Activated CD8-positive, alpha-beta memory T cell treated with anti-CD3 and anti-CD28 coated beads, Interleukin-2, amount 50 U/mL, for 1 hour (primary cell): ENCODE results near the gene CNPY1.
"Not testable (repeated sequence)": the region's sequence is repeated elsewhere in the genome, so short reads cannot be mapped to it uniquely, and the experiment has no call there.

ENCODE experiments used
- DNase-seq: peaks from one replicate; pipeline ENCODE4 v3.0.0-alpha.2; 2020; ENCODE audit errors: extremely low read depth

Gene CNPY1

DNA sequence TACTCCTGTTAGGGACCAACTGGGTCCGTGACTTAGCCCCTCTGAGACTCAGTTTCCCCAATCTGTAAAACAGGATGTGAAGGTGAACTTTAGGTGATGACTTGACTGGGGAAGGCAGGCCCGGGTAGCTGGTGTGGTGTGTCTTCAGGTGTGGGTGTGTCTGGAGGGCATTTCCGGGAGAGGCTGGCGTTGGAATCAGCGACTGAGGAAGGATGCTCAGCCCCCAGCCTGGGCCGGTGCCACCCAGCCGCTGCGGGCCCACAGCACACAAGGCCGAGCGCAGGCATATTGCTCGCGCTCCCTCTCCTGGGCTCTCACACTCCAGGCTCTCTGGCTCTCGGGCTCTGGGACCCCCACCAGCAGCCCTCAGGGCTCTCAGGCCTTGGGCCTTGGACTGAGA, 31.7 kb upstream of the CNPY1 start:
- DNase-seq: no peak

DNA sequence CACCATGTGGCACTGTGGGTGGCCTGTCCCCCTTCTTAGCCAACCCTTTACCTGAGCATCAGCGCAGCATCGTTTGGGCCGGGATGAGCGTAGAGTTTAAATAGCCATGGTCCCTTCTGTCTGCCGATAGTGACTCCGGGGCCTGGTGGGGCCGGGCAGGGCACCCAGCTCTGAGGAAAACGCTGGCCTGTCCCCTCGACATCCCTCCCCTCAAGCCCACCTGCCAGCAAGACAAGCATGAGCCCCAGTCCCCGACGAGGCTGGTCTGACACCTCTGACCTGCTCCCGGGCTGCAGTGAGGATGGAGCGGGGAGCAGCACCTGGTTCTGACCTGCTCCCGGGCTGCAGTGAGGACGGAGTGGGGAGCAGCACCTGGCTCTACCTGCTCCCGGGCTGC, 31.1 kb upstream of the CNPY1 start:
- DNase-seq: no peak

- DNase-seq: no peak
Measured at GRCh38 chr7:155576900-155577508, 30.6 kb upstream of the CNPY1 start.

DNA sequence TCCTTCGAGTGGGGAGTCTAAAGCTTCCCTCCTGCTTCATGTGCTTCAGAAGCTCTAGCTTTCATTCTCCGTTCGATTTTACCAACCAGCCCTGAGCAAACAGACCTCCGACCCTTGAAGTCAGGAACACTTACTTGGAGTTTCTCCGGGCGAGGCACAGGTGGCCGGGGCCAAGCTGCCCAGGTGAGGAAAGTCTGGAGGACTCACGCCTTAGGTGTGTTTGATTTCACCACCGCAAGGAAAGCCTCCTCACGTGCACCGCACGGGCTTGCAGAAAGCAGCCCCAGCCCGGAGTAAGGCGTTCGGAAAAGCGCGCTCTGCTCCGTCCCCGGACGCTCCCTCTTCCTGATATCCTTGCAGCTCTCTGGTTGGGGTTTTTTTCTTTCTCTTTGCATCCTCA, 30.1 kb upstream of the CNPY1 start:
- DNase-seq: no peak

GRCh38 chr7:155574556-155575290, 28.4 kb upstream of the CNPY1 start:
- no peak for DNase-seq

GRCh38 chr7:155571581-155572345, 25.4 kb upstream of the CNPY1 start:
- no peak for DNase-seq

DNA sequence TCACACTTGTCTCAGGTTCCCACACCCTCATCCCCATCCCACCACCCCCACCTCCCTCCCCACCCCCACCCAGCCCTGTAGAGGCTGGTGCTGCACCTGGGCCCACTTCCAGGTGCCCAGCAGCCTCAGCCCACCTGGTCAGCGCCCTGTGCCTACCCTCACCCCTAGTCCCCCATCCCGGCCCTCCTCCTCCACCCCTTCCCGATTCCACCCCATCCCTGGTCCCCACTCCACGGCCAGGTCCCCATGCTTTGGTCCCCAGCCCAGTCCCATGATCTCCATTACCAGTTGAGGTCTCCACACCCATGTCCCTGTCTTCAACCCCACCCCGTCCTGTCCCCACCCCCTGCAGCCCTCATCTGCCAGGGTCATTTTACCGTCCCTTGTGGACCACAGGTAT, 24.6 kb upstream of the CNPY1 start:
- no peak for DNase-seq

- DNase-seq: no peak
Measured at GRCh38 chr7:155570171-155570958, 24.0 kb upstream of the CNPY1 start.

DNA sequence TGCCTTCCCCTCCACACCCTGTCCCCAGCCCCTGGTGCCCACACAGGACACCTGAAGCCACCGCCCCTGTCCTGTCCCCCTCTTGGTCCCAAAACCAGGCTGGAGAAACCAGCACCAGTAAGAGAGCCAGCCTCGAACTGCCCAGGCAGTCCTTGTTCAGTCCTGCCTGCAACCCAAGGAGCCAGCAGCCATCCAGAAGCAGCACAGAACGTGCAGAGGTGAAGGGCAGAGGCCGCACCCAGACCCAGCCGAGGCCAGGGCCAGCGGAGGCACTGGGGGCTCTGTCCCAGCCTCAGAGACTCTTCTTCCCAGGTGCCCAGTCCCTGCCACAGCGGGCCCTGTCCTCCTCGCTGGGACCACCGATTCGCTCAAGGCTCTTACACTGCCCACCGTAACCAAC, 23.3 kb upstream of the CNPY1 start:
- DNase-seq: no peak

DNA sequence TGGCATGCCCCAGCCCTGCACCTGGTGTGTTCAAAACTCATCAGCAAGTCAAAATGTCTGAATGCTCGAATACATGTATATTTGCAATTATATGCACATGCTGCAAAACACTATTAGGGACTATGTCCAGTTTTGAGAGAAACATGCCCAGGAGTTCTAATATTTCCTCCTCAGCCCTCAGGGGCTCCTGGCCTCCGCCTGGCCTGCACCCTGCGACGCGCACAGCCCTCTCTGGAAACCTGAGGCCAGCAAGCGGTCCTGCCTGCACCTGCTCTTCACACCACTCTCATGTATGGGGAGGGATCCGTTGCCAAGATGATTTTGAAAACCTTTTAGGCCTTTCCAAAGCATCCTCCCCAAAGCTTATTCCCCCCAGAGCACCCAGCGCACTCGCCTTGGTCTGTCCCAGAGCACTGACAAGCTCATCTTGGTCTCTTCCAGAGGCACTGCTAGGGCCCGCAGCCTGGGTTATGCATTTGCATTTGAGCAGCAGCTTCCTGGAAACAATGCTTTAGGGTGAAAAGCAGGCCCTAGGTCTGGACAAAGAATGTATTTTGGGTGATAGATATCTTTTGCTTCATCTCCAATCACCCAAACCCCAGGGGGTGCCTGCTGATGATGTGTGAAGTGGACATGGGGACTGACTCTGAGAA, 22.6 kb upstream of the CNPY1 start:
- no peak for DNase-seq

GRCh38 chr7:155568333-155568660, 21.9 kb upstream of the CNPY1 start:
- no peak for DNase-seq

- DNase-seq: no peak
Measured at GRCh38 chr7:155567646-155568332, 21.4 kb upstream of the CNPY1 start.

DNA sequence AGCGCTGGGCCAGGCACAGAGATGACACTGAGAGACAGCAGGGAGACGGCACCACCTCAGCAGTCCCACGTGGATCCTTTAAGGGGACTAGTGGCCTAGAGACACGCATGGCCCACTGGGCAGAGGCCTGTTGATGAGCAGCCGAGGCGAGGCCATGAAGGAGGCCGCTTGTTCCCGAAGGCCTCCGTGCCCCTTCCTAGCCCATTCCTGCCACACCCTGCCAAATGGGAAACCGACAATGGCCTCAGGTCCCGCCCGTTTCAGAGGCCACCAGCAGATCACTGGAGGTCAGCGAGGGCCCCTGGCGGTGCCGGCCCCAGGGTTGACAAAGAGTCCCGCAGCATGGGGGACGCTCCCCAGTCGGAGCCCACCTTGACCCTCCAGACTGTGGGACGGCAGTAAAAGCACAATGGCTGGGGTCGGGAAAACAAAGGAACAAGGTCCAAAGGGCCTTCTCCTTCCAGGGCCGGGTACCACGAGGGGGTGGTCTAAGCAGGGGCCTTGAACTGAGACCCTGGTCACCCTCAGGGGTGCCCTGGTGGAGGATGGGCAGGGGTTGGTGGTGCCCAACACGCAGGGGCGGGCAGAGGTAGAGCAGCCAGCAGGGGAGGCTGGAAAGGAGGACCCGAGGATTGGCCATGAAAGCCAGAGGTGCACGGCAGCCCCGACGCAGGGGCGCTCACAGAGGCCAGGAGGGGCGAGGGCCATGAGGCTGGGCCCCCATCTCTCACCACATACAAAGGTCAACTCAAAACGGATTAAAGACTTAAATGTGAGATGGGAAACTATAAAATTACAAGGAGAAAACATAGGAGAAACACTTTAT, 19.9 kb upstream of the CNPY1 start:
- no peak for DNase-seq

DNA sequence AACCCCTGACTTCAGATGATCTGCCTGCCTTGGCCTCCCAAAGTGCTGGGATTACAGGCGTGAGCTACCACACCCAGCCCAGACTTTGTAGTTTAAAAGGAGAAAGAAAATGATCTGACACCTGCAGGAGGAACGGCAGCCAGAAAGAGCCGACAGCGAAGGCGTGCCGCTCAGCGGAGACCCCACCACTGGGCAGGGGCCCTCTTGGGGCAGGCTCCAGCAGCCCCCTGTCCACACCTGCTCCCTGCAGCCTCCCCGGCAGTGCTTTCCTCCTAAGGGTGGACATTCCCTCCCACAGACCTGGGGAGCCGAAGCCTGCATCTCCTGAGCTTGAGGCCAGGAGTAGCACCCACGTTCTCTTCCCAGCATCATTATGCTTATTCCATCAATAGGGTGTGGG, 19.2 kb upstream of the CNPY1 start:
- no peak for DNase-seq

DNA sequence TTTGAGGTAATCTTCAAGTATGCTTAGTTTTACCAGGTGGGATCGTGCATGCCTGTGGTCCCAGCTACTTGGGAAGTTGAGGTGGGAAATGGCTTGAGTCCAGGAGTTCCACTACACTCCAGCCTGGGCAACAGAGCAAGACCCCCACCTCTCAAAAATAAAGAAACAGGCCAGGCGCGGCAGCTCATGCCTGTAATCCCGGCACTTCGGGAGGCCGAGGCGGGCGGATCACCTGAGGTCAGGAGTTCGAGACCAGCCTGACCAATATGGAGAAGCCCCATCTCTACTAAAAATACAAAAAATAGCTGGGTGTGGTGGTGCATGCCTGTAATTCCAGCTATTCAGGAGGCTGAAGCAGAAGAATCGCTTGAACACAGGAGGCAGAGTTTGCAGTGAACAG, 16.6 kb upstream of the CNPY1 start:
- DNase-seq: not testable (repeated sequence)

- no peak for DNase-seq
Measured at GRCh38 chr7:155562106-155562505, 15.7 kb upstream of the CNPY1 start.

DNA sequence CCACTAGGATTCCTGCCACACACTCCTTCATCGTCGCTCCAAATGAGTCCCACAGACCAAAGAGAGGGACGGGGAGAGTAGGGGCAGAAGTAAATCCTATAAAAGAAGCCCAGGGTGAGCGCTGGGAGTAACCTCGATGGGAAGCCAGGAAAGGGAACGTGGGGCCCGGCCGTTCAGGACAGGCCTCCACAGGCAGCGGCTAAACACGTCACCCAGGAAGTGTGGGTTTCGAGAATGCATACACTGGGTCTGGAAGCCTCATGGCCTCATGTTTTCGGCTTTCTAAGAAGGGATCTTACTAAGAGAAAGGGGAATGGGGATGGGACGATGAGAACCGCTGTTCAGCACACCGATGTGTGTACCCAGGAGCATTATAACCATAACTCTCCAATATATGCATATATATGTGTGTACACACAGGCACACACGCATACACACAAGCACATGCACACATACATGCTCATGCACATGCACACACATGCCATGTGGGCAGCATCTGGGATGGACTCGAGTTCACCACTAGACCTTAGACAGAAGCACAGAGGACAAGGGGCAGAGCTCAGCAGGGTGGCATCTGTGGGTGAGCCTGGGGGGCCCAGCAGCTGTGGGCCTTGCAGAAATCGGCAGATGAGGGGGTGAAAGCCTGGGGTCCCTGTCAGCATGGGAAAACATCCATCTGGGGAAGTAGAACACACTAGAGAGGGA, 14.8 kb upstream of the CNPY1 start:
- DNase-seq: no peak

- DNase-seq: no peak
Measured at GRCh38 chr7:155560196-155560885, 14.0 kb upstream of the CNPY1 start.

GRCh38 chr7:155559519-155560108, 13.3 kb upstream of the CNPY1 start:
- no peak for DNase-seq
